ENCODE data around the gene KCNH4. TPM values are rescaled to one million over a fixed set of nuclear protein-coding genes. Genes with fewer than 3 reads are reported as not detected.
A peak's percentile ranks its signal among the peaks of the same experiment; 100 is the strongest.
"Not testable (repeated sequence)": the region's sequence is repeated elsewhere in the genome, so short reads cannot be mapped to it uniquely, and the experiment has no call there.

KCNH4 gene
- total RNA-seq, 1 donor = under 0.01 TPM

DNA sequence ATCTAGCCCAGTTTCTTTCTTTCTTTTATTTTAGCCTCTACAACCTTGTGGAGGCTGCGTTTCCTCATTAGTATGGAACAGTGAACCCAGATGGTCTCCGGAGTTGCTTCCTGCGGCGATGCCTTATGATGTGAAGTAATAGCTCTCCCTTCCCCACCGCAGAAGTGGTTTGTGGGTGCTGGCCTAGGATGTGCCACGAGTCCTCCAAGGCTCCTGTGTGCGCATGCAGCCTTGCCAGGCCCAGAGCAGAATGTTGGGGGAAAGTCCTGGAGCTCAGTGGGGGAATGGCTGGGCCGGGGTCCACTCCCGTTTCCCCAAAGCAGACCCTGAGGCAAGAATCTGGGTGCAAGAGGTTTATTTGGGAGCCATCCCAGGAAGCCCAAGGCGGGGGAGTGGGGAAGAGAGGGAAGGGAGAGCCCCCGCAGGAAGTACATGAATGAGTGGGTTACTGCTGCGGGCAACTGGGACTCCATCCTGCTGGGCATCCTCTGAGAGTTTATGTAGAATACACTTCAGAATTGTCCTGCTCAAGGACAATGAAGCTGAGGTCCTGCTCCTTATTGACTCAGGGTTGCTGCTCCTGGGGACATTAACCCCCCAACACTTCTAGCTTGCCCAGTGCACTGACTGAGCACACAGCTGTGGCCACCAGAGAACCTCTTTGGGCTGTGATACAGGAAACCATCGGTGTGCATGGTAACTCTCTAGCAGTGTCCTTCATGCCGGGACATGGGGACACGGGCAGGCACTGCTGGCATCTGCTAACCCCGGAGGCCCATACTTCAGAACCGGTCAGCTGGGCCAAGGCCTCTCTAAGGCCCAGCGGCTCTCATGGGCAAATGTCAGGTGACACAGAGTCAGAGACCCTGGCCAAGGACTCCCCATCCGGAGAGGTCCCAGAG lies 8.1 kb upstream of the KCNH4 start:
- H3K4me1 ChIP-seq (ENCODE audit: insufficient read depth, low read length) = peaks cover 59% of the 10 kb centered on the region
- no peak overlapping the region for H3K4me3 ChIP-seq (ENCODE audit: low read length)
- H3K9me3 ChIP-seq (ENCODE audit: low read depth, low read length) = no peaks in the 10 kb centered on the region
- no peaks in the 10 kb centered on the region for H3K27me3 ChIP-seq (ENCODE audit: insufficient read depth, low read length)

- Histone ChIP-seq H3K4me1 (ENCODE audit: insufficient read depth, low read length) (peaks cover 58% of the 10 kb centered on the region), H3K9me3 (ENCODE audit: low read depth, low read length) (no peaks in the 10 kb centered on the region), H3K27me3 (ENCODE audit: insufficient read depth, low read length) (no peaks in the 10 kb centered on the region), H3K4me3 (ENCODE audit: low read length) (no peak overlapping the region)
Measured at GRCh38 chr17:42187833-42188232, 6.9 kb upstream of the KCNH4 start.

GRCh38 chr17:42186191-42186590 lies 5.2 kb upstream of the KCNH4 start:
- H3K27me3 ChIP-seq (ENCODE audit: insufficient read depth, low read length); H3K9me3 ChIP-seq (ENCODE audit: low read depth, low read length); H3K4me3 ChIP-seq (ENCODE audit: low read length): not testable (repeated sequence)
- H3K4me1 ChIP-seq (ENCODE audit: insufficient read depth, low read length) = peaks cover 62% of the 10 kb centered on the region

DNA sequence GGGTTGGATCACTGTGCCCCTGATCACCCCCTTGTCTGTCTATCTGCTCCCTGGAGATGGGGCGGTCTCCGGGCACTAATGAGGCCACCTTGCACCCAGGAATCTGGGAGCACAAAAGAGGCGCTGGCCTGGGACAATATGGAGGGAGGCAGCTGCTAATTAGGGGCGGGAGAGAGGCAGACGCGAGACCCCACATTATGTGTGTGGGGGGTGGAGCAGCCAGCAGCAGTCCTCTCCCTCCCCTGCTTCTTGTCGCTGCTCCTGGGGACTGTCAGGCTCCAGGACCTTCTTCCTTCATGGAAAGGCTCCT lies 4.6 kb upstream of the KCNH4 start:
- peaks cover 68% of the 10 kb centered on the region for H3K4me1 ChIP-seq (ENCODE audit: insufficient read depth, low read length)
- peaks cover 13% of the 10 kb centered on the region for H3K27me3 ChIP-seq (ENCODE audit: insufficient read depth, low read length)
- no peak overlapping the region for H3K4me3 ChIP-seq (ENCODE audit: low read length)
- no peaks in the 10 kb centered on the region for H3K9me3 ChIP-seq (ENCODE audit: low read depth, low read length)

DNA sequence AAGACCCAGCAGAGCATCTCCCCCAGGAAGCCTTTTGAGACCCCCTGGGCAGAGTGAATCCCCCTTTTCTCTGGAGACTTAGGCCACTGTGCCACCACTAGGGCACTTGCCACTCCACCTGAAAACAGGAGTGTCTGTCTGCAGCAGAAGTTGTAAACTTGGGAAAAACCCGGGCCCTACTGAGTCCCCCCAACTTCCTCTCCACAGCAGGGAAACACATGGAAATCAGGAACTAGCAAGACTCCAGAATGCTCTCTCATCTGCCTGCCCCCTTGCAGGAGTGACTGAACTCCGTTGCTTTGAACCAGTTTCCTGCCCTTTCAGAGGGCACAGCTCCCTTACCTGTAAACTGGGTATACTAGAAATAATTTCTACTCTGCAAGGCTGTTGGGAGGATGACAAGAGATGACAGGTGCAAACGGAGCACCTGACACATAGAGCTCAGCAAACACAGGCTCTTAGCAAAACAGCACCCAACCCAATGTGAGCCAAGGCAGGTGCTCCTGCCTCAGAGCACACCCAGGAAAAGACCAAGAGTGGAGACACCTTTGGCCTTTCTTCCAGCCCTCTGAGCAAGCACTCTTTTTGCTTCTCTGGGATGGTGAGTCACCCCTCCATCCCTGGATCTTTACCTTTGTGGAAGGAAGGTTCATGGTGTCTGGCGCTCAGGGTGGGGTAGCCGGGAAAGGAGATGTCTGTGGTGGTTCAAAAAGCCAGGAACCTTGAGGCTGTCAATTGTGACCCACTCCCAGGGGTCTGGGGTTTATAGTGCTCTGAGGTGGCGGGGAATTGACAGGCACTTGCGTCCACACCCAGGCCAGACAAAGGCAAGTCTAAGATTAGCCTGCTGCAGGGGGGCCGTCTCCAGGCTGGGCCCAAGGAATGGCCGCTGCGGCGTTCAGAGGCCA lies 4.0 kb upstream of the KCNH4 start, which contains the start of gene HCRT:
Gene HCRT (minus strand): TSS at position 740 of the 908 bp plus-strand sequence. CDS start 87 bp downstream, at position 653.
- H3K9me3 ChIP-seq (ENCODE audit: low read depth, low read length) = no peaks in the 10 kb centered on the region
- peak within 1 kb of the TSS; percentile 70 for H3K4me3 ChIP-seq (ENCODE audit: low read length)
- H3K4me1 ChIP-seq (ENCODE audit: insufficient read depth, low read length) = peaks cover 72% of the 10 kb centered on the region
- H3K27me3 ChIP-seq (ENCODE audit: insufficient read depth, low read length) = peaks cover 17% of the 10 kb centered on the region

- H3K4me1 ChIP-seq (ENCODE audit: insufficient read depth, low read length) = peaks cover 69% of the 10 kb centered on the region
- H3K4me3 ChIP-seq (ENCODE audit: low read length) = peak overlapping the region; percentile 70
- peaks cover 26% of the 10 kb centered on the region for H3K27me3 ChIP-seq (ENCODE audit: insufficient read depth, low read length)
- no peaks in the 10 kb centered on the region for H3K9me3 ChIP-seq (ENCODE audit: low read depth, low read length)
Measured at GRCh38 chr17:42183741-42184711, 3.1 kb upstream of the KCNH4 start.

- peak overlapping the region; percentile 70 for H3K4me3 ChIP-seq (ENCODE audit: low read length)
- H3K9me3 ChIP-seq (ENCODE audit: low read depth, low read length) = no peaks in the 10 kb centered on the region
- peaks cover 27% of the 10 kb centered on the region for H3K27me3 ChIP-seq (ENCODE audit: insufficient read depth, low read length)
- peaks cover 66% of the 10 kb centered on the region for H3K4me1 ChIP-seq (ENCODE audit: insufficient read depth, low read length)
Measured at GRCh38 chr17:42182927-42183734, 2.2 kb upstream of the KCNH4 start.

- Histone ChIP-seq H3K4me1 (ENCODE audit: insufficient read depth, low read length) (peaks cover 61% of the 10 kb centered on the region), H3K9me3 (ENCODE audit: low read depth, low read length) (no peaks in the 10 kb centered on the region), H3K27me3 (ENCODE audit: insufficient read depth, low read length) (peaks cover 27% of the 10 kb centered on the region), H3K4me3 (ENCODE audit: low read length) (no peak overlapping the region)
Measured at GRCh38 chr17:42181851-42182207, 887 bp upstream of the KCNH4 start.

DNA sequence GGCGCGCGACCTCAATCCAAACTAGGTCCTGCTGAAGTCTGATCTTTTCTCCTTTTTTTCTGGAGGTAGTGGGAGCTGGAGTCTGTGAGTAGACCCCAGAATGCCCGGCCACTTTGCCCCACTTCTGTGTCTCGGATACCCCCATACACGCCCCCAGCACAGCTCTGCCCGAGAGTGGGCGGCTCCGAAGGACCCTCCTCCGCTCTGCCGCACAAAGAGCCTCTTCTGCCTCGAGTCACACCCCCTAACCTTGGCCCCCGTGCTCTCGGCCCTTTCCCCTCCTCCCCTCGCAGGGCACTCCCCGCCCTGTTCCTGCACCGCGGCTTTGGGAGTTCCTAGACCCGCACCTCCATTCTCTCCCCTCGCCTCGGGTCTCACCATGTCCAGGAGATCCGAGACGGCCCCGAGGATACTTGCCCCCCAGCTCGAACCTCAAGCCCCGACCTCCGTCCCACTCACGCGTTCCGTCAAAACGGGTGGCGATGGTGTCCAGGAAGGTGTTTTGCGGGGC lies 476 bp downstream of the KCNH4 start:
- H3K4me3 ChIP-seq (ENCODE audit: low read length) = no peak overlapping the region

DNA sequence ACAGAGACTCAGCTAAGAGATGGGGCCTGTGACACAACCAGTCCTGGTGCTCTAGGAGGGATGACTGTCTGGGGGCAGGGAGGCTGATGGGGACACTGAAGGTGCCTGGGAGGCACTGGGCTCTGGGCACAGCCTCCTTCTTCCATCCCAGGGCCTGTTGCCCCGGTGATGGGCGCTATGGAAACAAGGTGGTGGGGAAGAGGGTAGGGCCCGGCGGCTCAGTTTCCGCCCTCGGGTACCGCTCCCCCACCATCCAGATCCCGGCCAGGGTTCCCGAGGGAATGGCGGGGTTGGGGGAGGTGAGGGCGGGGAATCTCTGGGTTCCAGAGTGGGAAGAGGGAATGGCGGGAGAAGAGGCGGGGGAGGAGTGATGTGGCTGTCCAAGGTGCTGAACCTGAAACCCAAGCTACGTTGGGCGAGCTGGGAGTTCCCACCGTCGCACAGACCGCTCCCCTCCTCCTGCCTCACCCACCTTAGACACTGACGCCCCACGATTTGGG lies 981 bp downstream of the KCNH4 start:
- no peak overlapping the region for H3K4me3 ChIP-seq (ENCODE audit: low read length)
- H3K27me3 ChIP-seq (ENCODE audit: insufficient read depth, low read length) = peaks cover 27% of the 10 kb centered on the region
- H3K9me3 ChIP-seq (ENCODE audit: low read depth, low read length) = no peaks in the 10 kb centered on the region
- H3K4me1 ChIP-seq (ENCODE audit: insufficient read depth, low read length) = peaks cover 47% of the 10 kb centered on the region

More for the DNA sequence above, 476 bp downstream of the KCNH4 start:
- H3K27me3 ChIP-seq (ENCODE audit: insufficient read depth, low read length) = peaks cover 27% of the 10 kb centered on the region
- peaks cover 52% of the 10 kb centered on the region for H3K4me1 ChIP-seq (ENCODE audit: insufficient read depth, low read length)
- no peaks in the 10 kb centered on the region for H3K9me3 ChIP-seq (ENCODE audit: low read depth, low read length)

GRCh38 chr17:42179335-42179734 lies 1.6 kb downstream of the KCNH4 start:
- H3K4me1 ChIP-seq (ENCODE audit: insufficient read depth, low read length) = peaks cover 40% of the 10 kb centered on the region
- H3K4me3 ChIP-seq (ENCODE audit: low read length) = no peak overlapping the region
- H3K27me3 ChIP-seq (ENCODE audit: insufficient read depth, low read length) = peaks cover 27% of the 10 kb centered on the region
- H3K9me3 ChIP-seq (ENCODE audit: low read depth, low read length) = no peaks in the 10 kb centered on the region

GRCh38 chr17:42178817-42179216 lies 2.1 kb downstream of the KCNH4 start:
- peaks cover 38% of the 10 kb centered on the region for H3K4me1 ChIP-seq (ENCODE audit: insufficient read depth, low read length)
- H3K4me3 ChIP-seq (ENCODE audit: low read length) = no peak overlapping the region

DNA sequence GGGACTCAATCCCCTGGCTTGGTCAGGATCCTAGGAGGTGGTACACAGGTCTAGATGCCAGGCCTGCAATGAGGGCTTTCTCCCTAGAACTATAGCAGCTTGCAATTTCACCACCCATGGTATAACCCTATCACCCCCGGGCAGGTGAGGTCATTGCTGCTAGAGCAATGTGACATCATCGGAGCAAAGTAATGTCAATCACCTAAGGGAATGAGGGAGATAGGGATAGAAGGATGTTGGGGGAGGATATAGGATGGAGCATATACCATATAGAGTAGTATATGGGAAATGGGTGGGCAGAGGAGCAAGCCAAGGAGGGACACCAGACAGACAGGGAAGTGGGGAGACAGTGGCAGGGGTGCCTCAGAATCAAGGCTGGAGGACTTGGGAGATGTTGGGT lies 3.3 kb downstream of the KCNH4 start:
- Histone ChIP-seq H3K9me3 (ENCODE audit: low read depth, low read length) (no peaks in the 10 kb centered on the region), H3K27me3 (ENCODE audit: insufficient read depth, low read length) (peaks cover 27% of the 10 kb centered on the region), H3K4me1 (ENCODE audit: insufficient read depth, low read length) (peaks cover 26% of the 10 kb centered on the region), H3K4me3 (ENCODE audit: low read length) (no peak overlapping the region)

More at GRCh38 chr17:42178817-42179216, 2.1 kb downstream of the KCNH4 start:
- Histone ChIP-seq H3K9me3 (ENCODE audit: low read depth, low read length) (no peaks in the 10 kb centered on the region), H3K27me3 (ENCODE audit: insufficient read depth, low read length) (peaks cover 27% of the 10 kb centered on the region)
